HG03139 (cell line): ENCODE results near the gene GRIK2.
"Not testable (repeated sequence)": the region's sequence is repeated elsewhere in the genome, so short reads cannot be mapped to it uniquely, and the experiment has no call there.

Experiments used
- ATAC-seq: cut with Tn5 transposase; IDR thresholded peaks from one replicate; pipeline ENCODE4 v1.9.1; 2021; ENCODE audit not compliant: unreplicated experiment

The GRIK2 gene

GRCh38 chr6:101393251-101393828 lies at the start of gene GRIK2:
GRIK2 (plus strand) TSS chr6:101393708.
- ATAC-seq = peak; percentile 76

DNA sequence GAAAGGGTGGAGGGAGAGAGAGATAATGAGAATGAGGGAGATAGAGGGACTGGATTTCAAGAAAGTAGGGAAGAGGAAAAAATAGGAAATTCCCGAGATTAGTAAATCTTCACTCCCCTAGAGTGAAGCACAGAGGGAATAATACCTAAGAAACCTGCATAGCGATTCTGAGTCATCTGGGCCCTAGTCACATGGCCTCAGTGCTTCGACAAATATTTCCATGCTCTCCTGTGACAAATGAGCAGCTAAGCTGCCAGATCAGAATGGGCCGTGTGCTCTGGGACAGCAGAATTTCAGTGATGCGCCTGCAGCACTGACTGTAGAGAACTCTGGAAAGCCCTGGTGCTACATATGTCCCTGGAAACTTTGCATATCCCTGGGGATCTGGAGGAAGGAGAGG lies 48.6 kb upstream of the GRIK2 start:
- ATAC-seq = no peak

GRCh38 chr6:101348816-101349215 lies 44.7 kb upstream of the GRIK2 start:
- no peak for ATAC-seq

DNA sequence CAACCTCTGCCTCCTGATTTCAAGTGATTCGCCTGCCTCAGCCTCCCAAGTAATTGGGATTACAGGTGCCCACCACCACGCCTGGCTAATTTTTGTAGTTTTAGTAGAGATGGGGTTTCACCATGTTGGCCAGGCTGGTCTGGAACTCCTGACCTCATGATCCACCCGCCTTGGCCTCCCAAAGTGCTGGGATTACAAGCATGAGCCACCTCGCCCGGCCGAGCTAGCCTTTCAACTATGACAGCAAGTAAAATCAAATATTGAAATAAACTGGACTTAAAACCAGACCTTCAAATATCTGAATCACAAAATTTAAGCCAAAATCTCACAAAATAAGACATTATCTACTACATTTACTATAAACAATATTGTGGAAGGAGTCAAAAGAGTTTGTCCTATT lies 42.9 kb upstream of the GRIK2 start:
- not testable (repeated sequence) for ATAC-seq

DNA sequence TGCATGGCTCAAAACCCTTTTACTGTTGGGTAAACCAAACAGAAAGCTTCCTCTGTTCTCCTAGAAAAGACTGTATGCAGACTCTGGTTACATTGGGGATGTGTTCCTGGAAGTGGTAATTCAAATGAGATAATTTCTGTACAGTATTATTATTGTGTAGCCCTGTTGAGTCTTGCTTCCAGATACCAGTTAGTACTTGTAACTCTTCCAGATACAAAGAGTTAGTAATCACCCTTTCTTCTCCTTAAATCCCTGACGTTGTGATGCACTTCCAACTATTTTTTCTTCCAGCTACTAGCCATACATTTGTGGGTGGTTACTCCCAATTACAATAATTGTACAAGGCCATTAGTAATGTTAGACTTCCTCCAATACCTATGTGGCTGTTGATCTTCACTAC lies 42.3 kb upstream of the GRIK2 start:
- ATAC-seq = no peak

- no peak for ATAC-seq
These were observed 41.2 kb upstream of the GRIK2 start for GRCh38 chr6:101352316-101352715.

- no peak for ATAC-seq
These were observed 28.3 kb upstream of the GRIK2 start for GRCh38 chr6:101365181-101365580.

DNA sequence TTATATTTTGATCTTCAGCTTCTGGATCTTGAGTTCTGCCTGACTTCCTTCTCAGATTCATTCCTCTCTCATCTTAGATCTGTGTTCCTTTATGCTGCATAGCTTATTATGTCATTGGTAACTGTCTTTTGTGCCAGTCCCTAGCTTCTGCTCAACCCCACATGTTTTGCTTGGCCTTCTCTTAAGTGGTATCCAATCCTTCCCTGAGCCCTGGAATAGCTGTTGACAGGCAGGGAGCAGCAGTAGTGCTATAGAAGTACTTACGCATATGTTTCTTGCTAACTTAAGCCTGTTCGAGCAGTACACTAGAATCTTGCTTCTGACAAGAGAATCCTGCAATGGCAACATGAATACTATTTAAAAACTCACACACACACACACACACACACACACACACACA lies 13.6 kb upstream of the GRIK2 start:
- no peak for ATAC-seq

GRCh38 chr6:101380897-101381630 lies 12.4 kb upstream of the GRIK2 start:
- ATAC-seq = no peak

- ATAC-seq = not testable (repeated sequence)
These were observed 9.8 kb upstream of the GRIK2 start for GRCh38 chr6:101383747-101384146.

DNA sequence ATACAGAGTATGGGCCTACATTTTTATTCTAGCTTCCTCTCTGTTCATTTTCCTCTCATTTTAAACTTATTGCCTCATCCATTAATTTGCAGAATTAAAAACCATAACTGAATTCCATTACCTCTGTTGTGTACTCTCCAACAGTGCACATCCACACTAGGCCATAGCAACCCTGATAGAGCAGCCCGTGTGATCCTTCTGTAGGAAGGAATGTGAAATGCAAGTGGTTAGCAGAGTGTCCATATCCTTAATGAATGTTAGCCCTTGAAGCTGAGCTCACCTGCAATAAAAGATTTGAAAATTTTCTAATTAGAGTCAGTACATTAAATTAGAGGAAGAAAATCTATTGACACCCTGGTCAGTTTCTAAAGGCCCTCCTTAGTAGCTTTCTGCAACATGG lies 6.5 kb upstream of the GRIK2 start:
- no peak for ATAC-seq

DNA sequence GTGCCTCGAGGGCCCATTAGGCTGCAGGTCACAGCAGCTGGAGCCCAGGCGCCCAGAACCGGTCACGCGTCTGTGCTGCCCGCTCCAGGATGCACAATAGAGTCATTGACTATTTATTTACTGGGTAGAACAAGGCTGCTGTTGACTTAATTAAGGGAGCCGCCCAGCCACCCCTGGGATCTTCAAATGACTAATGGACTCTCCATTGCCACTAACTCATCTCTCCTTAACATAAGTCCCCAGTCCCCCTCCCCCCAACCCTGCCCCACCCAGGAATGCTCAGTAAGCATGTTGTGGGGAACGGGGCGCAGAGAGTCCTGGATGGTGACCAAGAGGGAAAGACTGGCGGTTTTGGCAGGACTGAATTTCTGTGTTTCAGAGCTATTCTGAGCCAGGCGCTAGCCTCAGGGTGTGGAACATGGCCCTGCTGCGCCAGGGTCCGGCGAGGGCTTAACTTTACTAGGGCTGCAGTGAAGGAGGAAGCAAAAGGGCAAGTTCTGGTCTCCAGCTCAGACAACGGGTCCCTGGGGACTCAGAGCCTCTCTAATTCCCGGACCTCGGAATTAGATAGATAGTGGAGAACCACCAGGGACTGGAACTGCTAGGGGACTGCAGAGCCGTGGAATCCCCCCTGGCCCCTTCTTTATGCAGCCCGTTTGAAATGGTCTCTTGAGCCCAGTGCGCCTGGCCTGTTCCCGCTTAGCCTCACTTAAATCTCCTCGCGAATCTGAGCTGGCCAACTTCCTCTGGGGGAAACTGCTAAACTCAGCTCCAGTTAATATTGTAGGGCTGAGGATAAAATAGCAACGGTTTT lies 1.5 kb upstream of the GRIK2 start:
- no peak for ATAC-seq

GRCh38 chr6:101392586-101393230 lies 800 bp upstream of the GRIK2 start:
- ATAC-seq = no peak

DNA sequence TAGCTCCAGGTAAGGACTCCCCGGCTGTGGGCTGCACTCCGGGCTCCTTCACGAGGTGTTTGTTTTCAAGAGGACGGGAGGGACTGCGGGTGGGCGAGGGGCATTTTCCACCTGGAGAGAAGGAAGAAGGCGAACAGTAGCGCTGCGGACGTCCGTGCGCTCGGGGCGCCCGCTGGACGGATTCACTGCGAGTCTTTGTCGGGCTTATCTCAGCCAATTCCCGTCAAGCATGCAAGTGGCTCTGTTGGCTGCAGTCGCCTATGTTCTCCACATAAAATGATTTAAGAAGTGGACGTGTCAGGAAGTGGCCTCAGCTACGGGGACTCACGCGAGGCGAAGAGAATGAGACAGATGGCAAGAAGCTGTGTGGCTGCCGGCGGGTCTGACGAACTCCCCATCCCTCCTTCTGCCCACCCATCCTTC lies 332 bp downstream of the GRIK2 start:
- no peak for ATAC-seq

DNA sequence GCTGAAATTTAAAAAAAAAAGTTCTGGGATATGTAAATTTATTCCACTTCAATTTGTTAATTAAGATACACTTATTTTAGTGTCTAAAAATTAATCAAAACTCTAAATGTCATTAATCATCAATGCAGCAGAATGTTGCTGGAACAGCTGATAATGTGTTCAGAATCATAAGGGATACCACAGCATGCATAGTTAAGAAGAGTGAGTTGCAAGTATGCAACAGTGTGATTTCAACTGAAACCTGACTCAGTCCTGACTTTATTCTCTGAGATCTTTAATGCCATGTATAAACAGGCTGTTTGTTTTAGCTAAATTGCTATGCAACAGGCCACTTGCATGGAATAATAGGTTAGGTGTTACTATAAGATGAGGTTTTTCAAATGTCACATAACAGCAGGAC lies 1.4 kb downstream of the GRIK2 start:
- ATAC-seq = no peak

DNA sequence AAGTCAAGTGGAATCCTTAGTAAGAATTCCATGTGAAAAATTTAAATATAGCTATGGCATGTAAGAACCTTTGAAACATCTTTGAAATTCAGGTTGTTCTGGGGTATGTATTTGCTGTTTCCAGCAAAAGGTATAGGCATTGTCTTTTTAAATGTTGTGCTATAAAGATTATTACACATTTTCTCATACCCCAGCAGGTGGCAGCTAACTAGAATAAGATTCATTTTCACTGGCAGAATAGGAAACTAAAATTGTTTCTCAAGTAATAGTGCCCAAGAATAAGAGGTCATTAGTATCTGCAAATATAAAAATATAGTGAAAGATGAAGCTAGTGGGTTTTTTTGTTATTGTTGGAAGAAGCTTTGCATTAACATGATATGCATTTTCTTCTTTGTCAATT lies 1.8 kb downstream of the GRIK2 start:
- no peak for ATAC-seq

DNA sequence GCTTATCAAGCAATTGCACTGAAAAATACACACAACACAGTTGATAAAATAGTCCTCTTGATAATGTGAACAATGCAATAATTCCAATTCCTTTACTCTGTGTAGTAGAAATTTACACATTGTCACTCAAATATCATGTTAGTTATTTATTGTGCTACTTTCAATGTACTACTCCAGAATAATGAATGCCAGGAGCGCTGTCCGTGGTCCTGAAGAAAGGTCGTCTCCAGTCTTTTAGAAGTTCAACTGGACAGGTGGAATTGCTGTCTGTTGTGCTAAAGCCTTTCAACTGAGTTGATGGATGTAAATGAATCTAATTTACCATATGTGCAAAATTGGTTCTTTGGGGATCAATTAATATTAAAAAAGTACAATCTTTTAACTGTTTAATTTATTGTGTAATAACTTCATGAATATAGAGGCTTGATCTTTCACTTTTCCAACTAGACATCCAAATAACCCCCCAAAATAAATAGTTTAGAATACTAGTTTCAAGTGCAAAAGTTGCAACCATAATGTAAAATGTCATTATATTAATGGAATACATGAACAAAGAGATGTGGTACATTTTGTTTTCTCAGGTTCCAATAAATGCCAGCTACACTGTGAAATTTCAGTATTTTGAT lies 3.2 kb downstream of the GRIK2 start:
- no peak for ATAC-seq

DNA sequence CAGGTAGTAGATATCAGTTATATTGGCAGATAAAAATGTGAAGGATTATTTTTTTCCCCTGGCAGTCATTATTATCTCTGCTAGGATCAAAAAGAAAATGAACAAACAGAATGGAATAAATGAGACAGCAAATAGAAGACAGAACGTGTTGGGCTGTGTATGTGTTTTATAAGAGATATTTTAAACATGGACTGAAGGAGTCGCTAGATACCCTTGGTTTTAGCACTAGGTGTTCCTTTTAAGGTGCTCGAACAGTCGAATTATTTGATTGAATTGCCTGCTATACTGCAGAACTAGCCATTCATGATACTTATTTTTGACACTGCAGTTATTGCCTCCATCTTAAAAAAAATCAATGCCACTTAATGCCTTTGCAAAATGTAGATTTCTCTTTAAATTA lies 3.7 kb downstream of the GRIK2 start:
- ATAC-seq = no peak

DNA sequence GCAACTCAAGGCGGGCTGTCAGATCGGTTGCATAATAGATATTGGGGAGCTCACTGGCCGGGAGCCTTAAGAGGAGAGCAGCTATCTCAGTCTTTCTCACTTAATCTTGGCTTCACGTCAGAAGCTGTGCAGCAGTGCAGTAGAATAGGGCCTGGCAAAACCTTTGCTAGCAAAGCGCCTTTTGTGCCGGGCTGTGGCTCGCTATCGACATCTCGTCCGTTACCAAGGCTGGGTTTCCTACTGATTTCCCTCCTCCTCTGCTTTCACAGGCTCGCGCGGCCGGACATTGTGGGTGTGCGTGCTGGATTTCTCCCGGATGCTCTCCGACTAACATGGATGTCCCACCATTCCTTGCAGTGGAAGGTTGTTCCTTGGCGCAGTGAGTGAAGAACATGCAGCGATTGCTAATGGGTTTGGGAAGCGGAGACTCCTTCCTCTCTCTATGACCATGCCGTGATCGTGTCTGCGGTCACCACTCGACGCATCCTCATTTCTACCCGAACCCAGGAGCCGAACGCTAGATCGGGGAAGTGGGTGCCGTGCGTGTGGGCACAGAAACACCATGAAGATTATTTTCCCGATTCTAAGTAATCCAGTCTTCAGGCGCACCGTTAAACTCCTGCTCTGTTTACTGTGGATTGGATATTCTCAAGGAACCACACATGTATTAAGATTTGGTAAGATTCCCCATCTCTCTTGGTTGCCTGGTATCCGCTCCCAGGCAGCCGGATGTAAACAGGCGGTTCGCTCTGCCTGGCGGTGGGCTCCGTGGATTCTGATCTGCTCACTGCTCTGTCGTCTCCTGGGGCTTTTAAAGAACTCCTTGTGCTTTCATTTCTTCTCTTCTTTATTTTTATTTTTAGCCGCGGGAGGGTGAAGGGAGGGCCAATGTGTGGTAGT lies 5.5 kb downstream of the GRIK2 start:
- ATAC-seq = no peak

GRCh38 chr6:101399616-101400162 lies 6.2 kb downstream of the GRIK2 start:
- ATAC-seq = no peak
